HG02763 (cell line): ENCODE measurements around the gene NR1D2.

Experiments used
- ATAC-seq: cut with Tn5 transposase; IDR thresholded peaks from one replicate; pipeline ENCODE4 v1.9.1; 2021; ENCODE audit warnings: mild to moderate bottlenecking, moderate library complexity; ENCODE audit not compliant: unreplicated experiment

NR1D2 gene

GRCh38 chr3:23961913-23962312 lies 16.8 kb downstream of the NR1D2 start:
- ATAC-seq, result no peak

DNA sequence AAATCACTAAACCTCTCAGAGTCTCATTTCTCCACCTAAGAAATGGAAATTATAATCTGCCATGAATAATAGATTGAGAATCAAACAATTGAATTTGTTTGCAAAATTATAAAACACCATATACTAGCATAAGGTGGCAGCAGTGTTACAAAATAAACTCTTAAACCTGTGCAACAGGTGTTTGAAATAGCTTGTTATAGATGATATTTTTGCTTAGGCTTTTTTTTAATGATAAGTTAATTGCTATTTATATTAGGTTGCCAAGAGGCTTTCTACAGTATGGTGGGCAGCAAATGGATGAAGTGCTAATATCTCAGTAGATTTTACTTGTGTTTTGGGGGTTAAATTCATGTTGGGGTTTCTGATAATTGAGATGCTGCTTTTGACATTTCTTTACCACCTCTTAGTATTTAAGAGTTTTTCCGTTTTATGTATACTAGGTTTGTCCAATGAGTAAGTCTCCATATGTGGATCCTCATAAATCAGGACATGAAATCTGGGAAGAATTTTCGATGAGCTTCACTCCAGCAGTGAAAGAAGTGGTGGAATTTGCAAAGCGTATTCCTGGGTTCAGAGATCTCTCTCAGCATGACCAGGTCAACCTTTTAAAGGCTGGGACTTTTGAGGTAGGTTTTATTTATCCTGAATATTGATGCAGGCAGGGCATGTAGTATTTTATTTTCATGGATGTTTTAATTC lies 19.6 kb downstream of the NR1D2 start:
- ATAC-seq, result no peak

- ATAC-seq, result no peak
Observed at GRCh38 chr3:23966328-23966727, 21.2 kb downstream of the NR1D2 start.

DNA sequence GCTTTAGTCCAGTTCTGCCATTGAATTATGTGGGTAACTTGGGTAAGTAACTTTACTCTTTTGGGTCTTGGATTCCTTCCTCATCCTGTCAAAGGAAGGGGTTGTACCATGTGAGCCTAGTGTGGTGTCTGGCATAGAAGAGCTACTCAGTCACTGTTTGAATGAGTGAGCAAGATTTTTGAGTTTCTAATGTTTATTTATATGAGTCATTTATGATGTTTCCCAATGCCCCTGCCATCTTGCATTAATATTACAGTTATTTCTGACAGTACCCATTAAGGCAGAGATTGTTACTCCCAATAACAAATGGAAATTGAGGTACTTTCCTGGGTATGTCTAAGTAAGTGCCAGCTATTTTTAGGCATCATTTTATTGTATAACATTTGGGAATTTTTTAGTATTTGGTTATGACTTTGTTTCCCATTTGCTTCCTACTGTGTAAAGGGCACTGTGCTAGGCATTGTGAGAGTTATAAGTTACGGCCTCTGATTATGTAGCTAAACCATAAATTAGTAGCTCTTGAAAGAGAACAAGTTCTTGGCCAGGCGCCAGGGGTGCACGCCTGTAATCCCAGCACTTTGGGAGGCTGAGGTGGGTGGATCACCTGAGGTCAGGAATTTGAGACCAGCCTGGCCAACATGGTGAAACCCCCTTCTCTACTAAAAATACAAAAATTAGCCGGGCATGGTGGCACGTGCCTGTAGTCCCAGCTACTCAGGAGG lies 23.5 kb downstream of the NR1D2 start:
- ATAC-seq, result no peak

- ATAC-seq, result no peak
Observed at GRCh38 chr3:23969393-23969792, 24.3 kb downstream of the NR1D2 start.

GRCh38 chr3:23971684-23972083 lies 26.6 kb downstream of the NR1D2 start:
- ATAC-seq, result no peak

DNA sequence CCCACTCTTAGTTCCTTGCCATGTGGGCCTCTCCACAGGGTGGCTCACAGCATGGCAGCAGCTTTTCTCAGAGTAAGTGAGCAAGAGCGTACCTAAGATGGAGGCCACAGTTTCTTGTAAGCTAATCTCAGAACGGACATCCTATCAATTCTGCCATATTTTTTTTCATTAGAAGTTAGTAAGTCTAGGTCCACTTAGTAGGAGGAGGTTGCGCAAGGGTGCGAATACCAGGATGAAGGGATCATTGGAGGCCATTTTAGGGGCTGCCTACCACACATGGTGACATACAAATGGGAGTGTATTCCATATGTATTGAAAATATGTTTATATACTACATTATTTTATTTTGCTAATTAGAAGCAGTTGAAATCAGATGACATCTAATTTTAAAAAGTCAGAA lies 31.5 kb downstream of the NR1D2 start:
- ATAC-seq, result no peak

GRCh38 chr3:23979569-23979968 lies 34.5 kb downstream of the NR1D2 start:
- ATAC-seq, result no peak

GRCh38 chr3:23981136-23981535 lies 36.0 kb downstream of the NR1D2 start:
- ATAC-seq, result no peak

DNA sequence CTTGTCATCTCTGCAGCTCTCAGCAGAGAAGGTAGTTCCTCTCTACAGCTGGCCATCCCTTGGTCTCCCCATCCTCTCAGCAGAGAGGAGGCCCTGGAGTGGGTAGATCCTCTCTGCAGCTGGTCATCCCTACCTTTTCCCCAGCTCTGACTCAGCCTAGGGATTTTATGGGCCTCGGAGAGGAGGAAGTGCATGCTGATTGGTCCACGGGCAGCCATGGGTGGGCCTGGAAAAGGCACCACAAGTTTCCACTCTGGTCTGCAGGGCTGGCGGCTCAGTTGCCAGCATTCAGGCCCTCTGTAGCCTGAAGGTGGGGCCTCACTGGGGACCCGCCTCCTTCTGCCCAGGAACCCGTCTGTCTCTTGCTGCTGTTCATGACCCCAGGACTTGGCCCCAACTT lies 36.9 kb downstream of the NR1D2 start:
- ATAC-seq, result no peak

DNA sequence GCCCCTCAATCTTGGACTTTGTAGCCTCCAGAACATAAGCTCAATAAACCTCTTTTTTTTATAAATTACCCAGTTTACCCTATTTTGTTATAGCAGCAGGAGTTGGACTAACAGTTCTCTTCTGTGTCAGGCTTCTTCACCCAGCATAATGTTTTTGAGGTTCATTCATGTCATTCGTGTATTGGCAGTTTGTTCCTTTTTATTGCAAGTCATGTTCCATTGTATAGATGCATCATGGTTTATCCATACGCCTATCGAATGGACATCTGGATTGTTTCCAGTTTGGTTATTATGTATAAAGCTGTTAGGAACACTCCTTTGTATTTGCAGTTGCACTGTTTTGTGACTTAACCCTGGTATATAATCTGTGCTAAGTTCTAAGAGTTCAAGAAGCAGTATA lies 39.8 kb downstream of the NR1D2 start:
- no peak for ATAC-seq

GRCh38 chr3:23985747-23986544 lies 40.9 kb downstream of the NR1D2 start:
- no peak for ATAC-seq

GRCh38 chr3:23987356-23987755 lies 42.3 kb downstream of the NR1D2 start:
- ATAC-seq, result no peak

DNA sequence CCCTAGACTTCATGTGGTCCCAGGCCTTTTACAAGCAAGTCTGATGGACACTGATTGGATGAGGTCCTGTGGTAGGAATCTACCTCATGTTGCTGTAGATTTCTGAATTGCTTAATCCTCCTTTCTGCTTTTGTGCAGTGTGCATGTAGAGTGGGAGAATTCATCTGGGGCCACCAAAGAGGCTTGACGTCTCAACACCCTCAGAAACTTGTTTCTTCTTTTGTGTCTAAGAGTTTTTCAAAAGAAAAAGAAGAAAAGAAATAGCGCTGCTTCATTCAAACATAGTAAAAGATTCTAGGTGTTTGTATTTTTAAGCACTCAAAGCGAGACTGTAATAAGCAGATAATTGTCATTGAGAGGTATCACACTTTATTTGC lies 46.2 kb downstream of the NR1D2 start:
- no peak for ATAC-seq

- ATAC-seq, result no peak
Observed at GRCh38 chr3:23991683-23992628, 46.9 kb downstream of the NR1D2 start.

GRCh38 chr3:23993556-23994243 lies 48.6 kb downstream of the NR1D2 start:
- no peak for ATAC-seq

DNA sequence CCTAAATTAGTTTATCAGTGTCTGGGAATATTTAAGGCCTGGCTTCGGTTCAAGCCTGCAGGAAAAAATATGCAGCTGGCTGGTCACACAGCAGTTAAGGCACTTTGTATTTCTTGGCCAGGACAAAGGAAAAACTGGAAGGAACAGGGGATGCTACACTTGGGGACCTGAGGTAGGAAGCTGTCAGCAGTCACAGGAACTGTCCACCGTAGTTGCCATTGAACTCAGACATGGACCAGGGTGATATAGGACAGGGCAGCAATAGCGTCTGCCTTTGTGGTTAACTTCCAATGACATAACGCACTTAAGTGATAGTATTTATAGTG lies 49.1 kb downstream of the NR1D2 start:
- no peak for ATAC-seq

DNA sequence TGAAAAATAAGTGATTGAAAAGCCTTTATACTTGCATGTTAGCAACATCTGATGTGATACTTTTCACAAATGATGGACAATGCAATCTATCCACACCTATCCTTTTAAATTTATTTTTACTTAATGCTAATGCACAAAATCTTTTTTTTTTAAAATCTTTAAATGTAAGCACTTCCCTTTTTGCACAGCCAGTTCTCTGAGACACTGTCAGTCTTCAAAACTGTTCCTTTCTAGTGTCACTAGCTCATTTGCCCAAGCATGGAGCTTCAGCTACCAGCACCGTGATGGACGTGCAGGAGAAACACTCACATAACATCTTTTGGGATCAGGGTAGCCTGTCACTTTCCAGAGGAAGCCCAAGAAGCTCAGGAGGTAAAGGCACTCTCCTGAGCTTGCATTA lies 50.1 kb downstream of the NR1D2 start:
- no peak for ATAC-seq

- no peak for ATAC-seq
Observed at GRCh38 chr3:23996095-23996524, 51.0 kb downstream of the NR1D2 start.

DNA sequence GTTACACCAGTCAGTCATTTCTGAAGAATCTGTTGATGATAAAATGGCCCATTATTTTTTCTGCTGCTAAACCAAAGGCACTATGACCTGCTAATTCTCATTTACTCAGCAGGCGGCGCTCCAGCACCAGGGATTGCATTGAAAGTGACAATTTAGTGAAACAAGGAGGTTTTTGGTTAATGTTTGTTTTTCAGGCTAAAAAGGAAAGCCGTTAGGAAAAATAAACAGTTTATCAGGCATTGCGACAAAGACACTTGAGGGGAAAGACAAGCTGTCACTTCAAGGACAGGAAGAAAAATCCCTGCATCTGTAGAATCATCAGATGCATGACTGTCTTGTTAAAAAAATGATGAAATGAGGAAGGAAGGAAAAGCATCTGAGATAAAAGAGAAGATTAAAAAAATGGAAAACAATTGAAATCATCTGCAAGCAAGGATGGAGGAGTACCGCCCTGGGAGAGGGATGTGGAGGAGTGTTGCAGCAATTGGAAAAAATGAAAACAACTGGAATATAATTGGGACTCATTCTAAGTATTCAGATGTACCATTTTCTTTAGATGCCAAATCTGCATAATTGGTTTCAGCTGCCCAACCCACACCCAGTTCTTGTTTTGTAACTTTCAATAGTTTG lies 54.0 kb downstream of the NR1D2 start:
- no peak for ATAC-seq
